Left lung (tissue), 10 donors: ENCODE data around the gene C1QTNF1. TPM values are rescaled to one million over a fixed set of nuclear protein-coding genes. Genes with fewer than 3 reads are reported as not detected.
A peak's percentile ranks its signal among the peaks of the same experiment; 100 is the strongest.
"Not testable (repeated sequence)": the region's sequence is repeated elsewhere in the genome, so short reads cannot be mapped to it uniquely, and the experiment has no call there.

ENCODE experiments used
- ATAC-seq: fragments of 200-7000 bp; cut with Tn5 transposase; one replicate; pipeline ENCODE4 v1.9.1; 2020; ENCODE audit warnings: moderate library complexity
- DNase-seq, 4 donors: peaks; one replicate each; pipeline ENCODE4 v3.0.0-alpha.2; 2013 to 2020
- H3K27ac ChIP-seq, 2 donors: fragments of 200-600 bp; sonication (generic) in 1 of 2; one replicate each; pipeline versions ENCODE4 v1.5.0 to v1.8.0; 2020 to 2021
- H3K27me3 ChIP-seq, 2 donors: fragments of 200-600 bp; sonication (generic) in 1 of 2; one replicate each; pipeline versions ENCODE4 v1.5.0 to v1.8.0; 2020 to 2021
- H3K36me3 ChIP-seq, 2 donors: fragments of 200-600 bp; sonication (generic) in 1 of 2; one replicate each; pipeline versions ENCODE4 v1.5.0 to v1.8.0; 2020 to 2021
- H3K4me1 ChIP-seq, 2 donors: fragments of 200-600 bp; one replicate each; pipeline ENCODE4 v1.8.0; 2021
- H3K4me3 ChIP-seq, 2 donors: fragments of 200-600 bp; sonication (generic) in 1 of 2; one replicate each; pipeline versions ENCODE4 v1.5.0 to v1.8.0; 2020 to 2021; ENCODE audit warnings: mild to moderate bottlenecking in 1 of 2
- H3K9me3 ChIP-seq, 2 donors: fragments of 200-600 bp; sonication (generic) in 1 of 2; one replicate each; pipeline versions ENCODE4 v1.5.0 to v1.8.0; 2020 to 2021
- intact Hi-C, 2 donors: fragments of 100-400 bp; cut with DNase I; formaldehyde crosslinking; loops; one replicate each; pipeline versions ENCODE4 v1.11.2 to v1.14.2; 2022
- polyA plus RNA-seq, 6 donors: library from polyadenylated mRNA; unstranded; fragments of 120-200 nt; gene quantifications; one replicate each; pipeline ENCODE4 v1.2.1, GENCODE V29; 2013; ENCODE audit not compliant: insufficient read length in 6 of 6
- total RNA-seq, 2 donors: library from RNA; stranded (reverse); fragmentation: NEBNext Ultra II Directional; extraction: Animal tissue kit (Norgen Biotek cat#: 25700); gene quantifications; one replicate each; pipeline ENCODE4 v1.2.1, GENCODE V29; 2021
- TF ChIP-seq, protein P1 (sequence below), 2 donors: fragments of 200-600 bp; sonication (generic) in 1 of 2; IDR thresholded peaks; one replicate each; pipeline versions ENCODE4 v1.5.0 to v1.8.0; 2021; ENCODE audit warnings: antibody characterized with exemption in 2 of 2
- donor health status: DM: no; HTN: yes; CAD: no.
- donor health status: DM: no; HTN: no; CAD: no.

C1QTNF1 gene
- total and polyA plus RNA-seq, 8 donors = 1.4 to 31.4 (median 2.2) TPM

DNA sequence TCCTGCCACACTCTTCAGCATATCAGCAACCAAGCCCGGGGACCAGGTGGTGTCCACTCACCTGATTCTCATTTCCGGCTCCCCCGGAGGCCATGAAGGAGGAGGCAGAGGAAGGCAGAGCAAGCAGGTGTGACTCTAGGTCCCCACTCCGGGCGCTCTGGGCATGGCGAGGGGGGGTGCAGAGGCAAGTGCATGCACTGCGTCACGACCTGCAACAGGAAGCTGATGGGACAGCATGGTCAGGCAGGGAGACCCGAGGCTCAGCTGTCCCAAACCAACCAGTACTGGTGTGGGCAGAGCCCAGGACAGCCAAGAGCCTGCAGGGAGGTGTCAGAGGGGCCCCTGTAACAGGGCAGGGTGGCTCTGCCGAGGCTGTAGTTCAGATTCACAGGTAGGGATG, 48.6 kb downstream of the C1QTNF1 start:
- H3K27ac ChIP-seq = no peak overlapping the region
- no peaks in the 10 kb centered on the region for H3K27me3 ChIP-seq
- DNase-seq = peak in 1 of 4 donors; percentile 34
- ATAC-seq = no peak
- intact Hi-C loops = no loop called here
- H3K9me3 ChIP-seq = no peaks in the 10 kb centered on the region
- TF ChIP-seq, protein P1, sequence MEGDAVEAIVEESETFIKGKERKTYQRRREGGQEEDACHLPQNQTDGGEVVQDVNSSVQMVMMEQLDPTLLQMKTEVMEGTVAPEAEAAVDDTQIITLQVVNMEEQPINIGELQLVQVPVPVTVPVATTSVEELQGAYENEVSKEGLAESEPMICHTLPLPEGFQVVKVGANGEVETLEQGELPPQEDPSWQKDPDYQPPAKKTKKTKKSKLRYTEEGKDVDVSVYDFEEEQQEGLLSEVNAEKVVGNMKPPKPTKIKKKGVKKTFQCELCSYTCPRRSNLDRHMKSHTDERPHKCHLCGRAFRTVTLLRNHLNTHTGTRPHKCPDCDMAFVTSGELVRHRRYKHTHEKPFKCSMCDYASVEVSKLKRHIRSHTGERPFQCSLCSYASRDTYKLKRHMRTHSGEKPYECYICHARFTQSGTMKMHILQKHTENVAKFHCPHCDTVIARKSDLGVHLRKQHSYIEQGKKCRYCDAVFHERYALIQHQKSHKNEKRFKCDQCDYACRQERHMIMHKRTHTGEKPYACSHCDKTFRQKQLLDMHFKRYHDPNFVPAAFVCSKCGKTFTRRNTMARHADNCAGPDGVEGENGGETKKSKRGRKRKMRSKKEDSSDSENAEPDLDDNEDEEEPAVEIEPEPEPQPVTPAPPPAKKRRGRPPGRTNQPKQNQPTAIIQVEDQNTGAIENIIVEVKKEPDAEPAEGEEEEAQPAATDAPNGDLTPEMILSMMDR (IDR thresholded peaks at IDR 0.05) = no peak
- peaks cover 0 to under 1% of the 10 kb centered on the region in 2 donors for H3K36me3 ChIP-seq
- H3K4me3 ChIP-seq = no peak overlapping the region
- H3K4me1 ChIP-seq = peaks cover 0 to 25% of the 10 kb centered on the region in 2 donors

DNA sequence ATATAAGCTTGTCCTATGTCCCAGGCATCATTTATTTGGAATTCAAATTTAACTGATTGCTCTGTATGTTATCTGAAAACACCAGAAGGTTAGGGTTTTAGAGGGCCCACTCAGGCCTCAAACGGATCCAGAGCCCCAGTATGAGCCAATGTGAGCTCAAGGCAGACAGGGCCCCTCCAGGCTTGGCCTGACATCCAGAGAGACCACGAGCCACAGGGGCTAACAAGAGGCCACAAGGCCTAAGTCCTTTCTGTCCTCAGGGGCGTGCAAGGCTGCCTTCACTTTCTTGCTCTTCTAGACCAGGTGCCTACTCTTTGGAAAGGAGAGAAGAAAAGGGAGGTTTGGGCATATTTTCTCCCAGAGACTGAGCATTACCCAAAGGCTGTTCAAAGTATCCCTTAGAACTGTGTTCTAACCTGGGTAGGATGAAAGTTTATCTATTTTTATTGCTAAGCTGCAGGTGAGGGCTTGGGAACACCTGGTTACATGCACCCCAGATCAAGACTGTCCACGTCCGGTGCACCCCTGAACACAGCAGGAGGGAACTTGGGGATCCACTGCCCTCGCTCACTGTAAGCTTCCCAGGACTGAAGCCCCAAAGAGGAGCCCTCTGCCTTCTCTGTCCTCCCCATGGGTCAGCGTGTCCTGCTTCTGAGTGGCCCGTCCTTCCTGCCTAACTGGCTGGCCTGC, 49.2 kb downstream of the C1QTNF1 start:
- H3K27ac ChIP-seq = no peak overlapping the region
- intact Hi-C loops = no loop called here

DNA sequence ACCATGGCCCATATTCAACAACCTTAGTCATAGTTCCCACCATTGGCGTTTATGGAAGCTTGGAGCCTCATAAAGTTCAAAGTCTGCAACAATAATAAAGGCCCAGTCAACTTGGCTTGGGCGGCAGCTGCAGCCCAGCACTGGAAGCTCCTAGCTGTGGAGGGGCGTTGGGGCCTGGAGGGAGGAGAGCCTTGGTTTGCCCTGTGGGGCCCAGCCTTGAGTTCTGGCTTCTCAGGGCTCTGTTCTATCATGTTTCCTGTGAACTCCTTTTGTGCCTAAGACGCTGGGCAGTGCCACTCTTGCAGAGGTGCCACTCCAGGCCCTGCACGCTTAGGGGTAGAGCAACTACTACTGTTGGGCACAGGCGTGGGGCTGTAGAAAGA, 49.7 kb downstream of the C1QTNF1 start:
- TF ChIP-seq, protein P1 (IDR thresholded peaks at IDR 0.05) = no peak
- Histone ChIP-seq H3K4me1 (peaks cover 0 to 25% of the 10 kb centered on the region in 2 donors), H3K27me3 (no peaks in the 10 kb centered on the region), H3K36me3 (peaks cover 0 to 12% of the 10 kb centered on the region in 2 donors), H3K4me3 (no peak overlapping the region), H3K27ac (peak overlapping the region; percentile 83 to 87), H3K9me3 (no peaks in the 10 kb centered on the region)
- DNase-seq (peak in 1 of 4 donors; percentile 19), ATAC-seq (no peak)
- intact Hi-C loops = no loop called here

More for the DNA sequence above, 49.2 kb downstream of the C1QTNF1 start:
- Histone ChIP-seq H3K27me3 (no peaks in the 10 kb centered on the region), H3K4me1 (peaks cover 0 to 25% of the 10 kb centered on the region in 2 donors), H3K36me3 (peaks cover 0 to 7% of the 10 kb centered on the region in 2 donors), H3K4me3 (no peak overlapping the region), H3K9me3 (no peaks in the 10 kb centered on the region)
- DNase-seq (peak in 1 of 4 donors; percentile 22), ATAC-seq (no peak)
- TF ChIP-seq, protein P1 (IDR thresholded peaks at IDR 0.05) = no peak

DNA sequence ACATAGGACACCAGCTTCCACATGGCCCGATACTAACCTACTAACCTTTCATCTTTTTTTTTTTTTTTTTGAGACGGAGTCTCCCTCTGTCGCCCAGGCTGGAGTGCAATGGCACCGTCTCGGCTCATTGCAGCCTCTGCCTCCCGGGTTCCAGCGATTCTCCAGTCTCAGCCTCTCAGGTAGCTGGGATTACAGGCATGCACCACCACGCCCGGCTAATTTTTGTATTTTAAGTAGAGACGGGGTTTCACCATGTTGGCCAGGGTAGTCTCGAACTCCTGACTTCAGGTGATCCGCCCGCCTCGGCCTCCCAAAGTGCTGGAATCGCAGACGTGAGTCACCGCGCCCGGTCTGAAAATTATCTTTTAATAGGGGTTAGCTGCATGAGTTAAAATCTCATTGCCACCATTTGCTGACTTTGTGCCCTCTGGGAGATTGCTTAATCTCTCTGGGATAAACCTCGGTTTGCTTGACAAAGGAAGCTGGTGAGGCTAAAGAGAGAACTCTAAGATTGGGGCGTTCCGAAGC, 50.2 kb downstream of the C1QTNF1 start:
- Histone ChIP-seq H3K4me3 (peak overlapping the region in 1 of 2 donors; percentile 86), H3K36me3 (peaks cover 0 to 17% of the 10 kb centered on the region in 2 donors), H3K27ac (peak overlapping the region; percentile 83 to 87), H3K4me1 (peaks cover 0 to 25% of the 10 kb centered on the region in 2 donors)
- ATAC-seq, H3K27me3 ChIP-seq, H3K9me3 ChIP-seq, intact Hi-C loops: not testable (repeated sequence)
- peak in 1 of 4 donors; percentile 76 for DNase-seq

DNA sequence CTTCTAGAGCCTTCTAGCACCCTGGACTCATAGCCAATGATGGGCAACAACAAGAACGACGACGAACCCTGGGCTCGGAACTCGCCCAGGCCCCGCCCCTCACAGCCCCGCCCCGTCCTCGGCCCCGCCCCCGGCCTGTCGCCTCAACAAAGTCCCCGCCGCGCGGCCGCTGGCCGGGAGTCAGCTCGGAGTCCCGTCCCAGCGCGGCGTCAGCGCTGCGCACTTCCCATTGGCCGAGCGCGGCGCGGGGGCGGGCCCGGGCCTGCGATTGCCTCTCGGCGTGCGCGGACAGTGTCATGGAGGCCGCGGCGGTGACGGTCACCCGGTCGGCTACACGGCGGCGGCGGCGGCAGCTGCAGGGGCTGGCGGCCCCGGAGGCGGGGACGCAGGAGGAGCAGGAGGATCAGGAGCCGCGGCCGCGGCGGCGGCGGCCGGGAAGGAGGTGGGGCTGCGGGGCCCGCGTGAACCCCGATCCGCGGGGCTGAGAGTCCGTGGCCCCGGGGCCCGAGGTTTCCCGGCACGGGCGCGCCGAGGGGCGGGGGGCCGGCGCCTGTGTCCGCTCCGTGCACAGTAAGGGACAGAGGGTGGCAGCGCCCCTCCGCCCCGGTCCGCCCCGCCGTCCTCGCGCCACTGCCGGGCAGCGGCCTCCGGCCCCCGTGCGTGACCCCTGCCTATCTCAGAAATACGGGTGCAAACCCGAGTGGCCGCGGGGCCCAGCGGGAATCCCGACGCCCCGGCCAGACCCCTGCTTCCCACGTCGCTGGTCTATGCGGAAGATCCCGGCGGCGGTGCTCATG, 50.9 kb downstream of the C1QTNF1 start, which contains the start of gene ENGASE:
Gene ENGASE, plus strand, starts transcription at position 176 of the 797 bp plus-strand sequence. Its CDS starts 121 bp downstream, at position 297.
- Histone ChIP-seq H3K27me3 (no peaks in the 10 kb centered on the region), H3K27ac (peak within 1 kb of the TSS; percentile 83 to 87), H3K4me3 (peak within 1 kb of the TSS; percentile 67 to 86), H3K4me1 (peaks cover 0 to 25% of the 10 kb centered on the region in 2 donors), H3K9me3 (no peaks in the 10 kb centered on the region), H3K36me3 (peaks cover 0 to 24% of the 10 kb centered on the region in 2 donors)
- peak; percentile 86 to 99 (median 96) for DNase-seq
- TF ChIP-seq, protein P1 (IDR thresholded peaks at IDR 0.05) = no peak
- intact Hi-C loops = no loop called here
- ATAC-seq = peak; percentile 99
